HCT116 (cell line): ENCODE results near the gene ABHD12. TPM values are rescaled to one million over a fixed set of nuclear protein-coding genes. Genes with fewer than 3 reads are reported as not detected.

Experiments used
- ATAC-seq: fragments of 200-7000 bp; cut with Tn5 transposase; 2 replicates; pipeline ENCODE4 v1.9.1; 2020; ENCODE audit warnings: mild to moderate bottlenecking, moderate library complexity
- BruUV-seq: library from RNA; stranded (reverse); fragments of 400-500 nt; replicated peaks from 2 replicates; lab custom pipeline; 2021; lab: Mats Ljungman, UMichigan
- CTCF ChIA-PET: fragments of 300-600 bp; sonication (Branson Sonifier 250); formaldehyde crosslinking; loops from one replicate; lab custom pipeline; 2021; ENCODE audit warnings: antibody characterized with exemption; lab: Charles Lee
- POLR2A ChIA-PET: fragments of 300-600, 350-600 bp; sonication (Branson Sonifier 250); formaldehyde crosslinking; loops from one replicate; lab custom pipeline; 2021; ENCODE audit warnings: antibody characterized with exemption; lab: Charles Lee
- RAD21 ChIA-PET, 2 experiments: fragments of 300-600 bp; sonication (Branson Sonifier 250); formaldehyde crosslinking; loops; one replicate each; lab custom pipeline; 2023; ENCODE audit warnings: low total read pairs in 2 of 2; ENCODE audit not compliant: uncharacterized antibody in 2 of 2, unreplicated experiment in 2 of 2, low non-redundant PET in 1 of 2; lab: Charles Lee
- DNase-seq: peaks from one replicate; pipeline ENCODE4 v3.0.0-alpha.2; 2010; ENCODE audit warnings: low read depth, low spot score
- H2AFZ ChIP-seq: fragments of 200-600 bp; shearing (Covaris generic), sonication (generic); 2 replicates; pipeline ENCODE4 v1.6.1; 2017; ENCODE audit warnings: low read depth, mixed run types, mixed read lengths, antibody characterized with exemption, low read length; ENCODE audit not compliant: poor library complexity, severe bottlenecking
- H3K27ac ChIP-seq: 2 replicates; pipeline ENCODE4 v1.5.1; 2012; ENCODE audit warnings: low read depth, low read length
- H3K27me3 ChIP-seq: fragments of 200-600 bp; sonication (generic); 2 replicates; pipeline ENCODE4 v1.6.1; 2016; ENCODE audit warnings: mixed run types, low read length, mixed read lengths; ENCODE audit not compliant: insufficient read depth
- H3K36me3 ChIP-seq, 2 experiments: fragments of 200-500 bp in 1 of 2; fragments of 200-600 bp in 1 of 2; sonication (Bioruptor generic) in 1 of 2; sonication (generic) in 1 of 2; 2 replicates each; pipeline versions ENCODE4 v1.5.1 to v1.6.1; 2014 to 2016; ENCODE audit warnings: low read length in 2 of 2, inconsistent platforms in 1 of 2, mixed read lengths in 1 of 2, mixed run types in 1 of 2; ENCODE audit not compliant: insufficient read depth in 2 of 2, control insufficient read depth in 1 of 2
- H3K4me1 ChIP-seq, 2 experiments: fragments of 200-600 bp in 1 of 2; sonication (generic) in 1 of 2; 2 replicates each; pipeline versions ENCODE4 v1.5.1 to v1.6.1; 2012 to 2017; ENCODE audit warnings: low read length in 2 of 2, inconsistent platforms in 1 of 2, mild to moderate bottlenecking in 1 of 2, mixed read lengths in 1 of 2, mixed run types in 1 of 2, moderate library complexity in 1 of 2; ENCODE audit not compliant: insufficient read depth in 2 of 2, control insufficient read depth in 1 of 2
- H3K4me2 ChIP-seq: fragments of 200-600 bp; sonication (generic); 2 replicates; pipeline ENCODE4 v1.6.1; 2017; ENCODE audit warnings: mixed run types, low read length, mixed read lengths
- H3K4me3 ChIP-seq, 2 experiments: fragments of 200-600 bp in 1 of 2; sonication (generic) in 1 of 2; replicated peaks in 1 of 2; 2 replicates each; pipeline ENCODE4 v1.5.1; 2011 to 2016; ENCODE audit warnings: low read length in 2 of 2, control low read depth in 1 of 2, low read depth in 1 of 2, mild to moderate bottlenecking in 1 of 2, mixed read lengths in 1 of 2, mixed run types in 1 of 2
- H3K79me2 ChIP-seq: fragments of 200-600 bp; sonication (generic); 2 replicates; pipeline ENCODE4 v1.6.1; 2017; ENCODE audit warnings: mild to moderate bottlenecking, mixed run types, low read length, moderate library complexity, mixed read lengths; ENCODE audit not compliant: insufficient read depth
- H3K9ac ChIP-seq: fragments of 200-600 bp; sonication (generic); 2 replicates; pipeline ENCODE4 v1.6.1; 2016; ENCODE audit warnings: low read length, mixed read lengths
- H3K9me2 ChIP-seq: fragments of 200-600 bp; sonication (generic), shearing (Covaris generic); 2 replicates; pipeline ENCODE4 v1.6.1; 2017; ENCODE audit warnings: mixed run types, mild to moderate bottlenecking, moderate library complexity; ENCODE audit not compliant: insufficient read depth
- H3K9me3 ChIP-seq, 2 experiments: fragments of 200-500 bp in 1 of 2; fragments of 200-600 bp in 1 of 2; sonication (Bioruptor generic) in 1 of 2; sonication (generic) in 1 of 2; 2 replicates each; pipeline ENCODE4 v1.6.1; 2014 to 2017; ENCODE audit warnings: low read length in 2 of 2, mixed read lengths in 2 of 2, inconsistent platforms in 1 of 2, low read depth in 1 of 2, mild to moderate bottlenecking in 1 of 2, mixed run types in 1 of 2, moderate library complexity in 1 of 2; ENCODE audit not compliant: control insufficient read depth in 1 of 2, insufficient read depth in 1 of 2
- H4K20me1 ChIP-seq: fragments of 200-600 bp; sonication (generic), shearing (Covaris generic); 2 replicates; pipeline ENCODE4 v1.6.1; 2017; ENCODE audit warnings: mixed run types, mild to moderate bottlenecking, moderate library complexity; ENCODE audit not compliant: insufficient read depth
- CEBPB ChIP-seq: IDR thresholded peaks from 2 replicates; pipeline ENCODE4 v1.6.1; 2012; ENCODE audit warnings: low read depth
- EZH2 ChIP-seq: fragments of 200-600 bp; sonication (generic); IDR thresholded peaks from 2 replicates; pipeline ENCODE4 v1.6.1; 2017; ENCODE audit warnings: antibody characterized with exemption, mixed run types
- FOSL1 ChIP-seq: IDR thresholded peaks from 2 replicates; pipeline ENCODE4 v1.6.1; 2012; ENCODE audit warnings: low read depth
- SP1 ChIP-seq: IDR thresholded peaks from 2 replicates; pipeline ENCODE4 v1.6.1; 2012; ENCODE audit warnings: low read depth
- ZFX ChIP-seq: fragments of 450-650 bp; IDR thresholded peaks from 2 replicates; pipeline ENCODE4 v1.6.1; 2017
- ZNF274 ChIP-seq: fragments of 200-500 bp; sonication (Bioruptor generic); IDR thresholded peaks from 2 replicates; pipeline ENCODE4 v1.6.1; 2014; ENCODE audit warnings: mild to moderate bottlenecking, low read depth, low read length, inconsistent platforms
- intact Hi-C: fragments of 100-400 bp; cut with micrococcal nuclease; formaldehyde crosslinking; loops from 2 replicates; pipeline ENCODE4 v1.10.0; 2022
- total RNA-seq: library from RNA; stranded (reverse); gene quantifications from one replicate; pipeline ENCODE4 v1.2.1, GENCODE V29; 2021; ENCODE audit not compliant: unreplicated experiment
- TF ChIP-seq, protein P1 (sequence below): IDR thresholded peaks from 2 replicates; pipeline ENCODE4 v1.6.1; 2012
- TF ChIP-seq, protein P2 (sequence below), 3 experiments: fragments of 200-600 bp in 1 of 3; sonication (generic) in 1 of 3; IDR thresholded peaks in 2 of 3; conservative IDR thresholded peaks in 1 of 3; 2 replicates each; pipeline ENCODE4 v1.5.1; 2012 to 2017; ENCODE audit warnings: low read depth in 2 of 3, low read length in 2 of 3, antibody characterized with exemption in 1 of 3, borderline replicate concordance in 1 of 3, control low read depth in 1 of 3, mild to moderate bottlenecking in 1 of 3, mixed read lengths in 1 of 3, mixed run types in 1 of 3, moderate library complexity in 1 of 3; ENCODE audit not compliant: insufficient read depth in 1 of 3

ABHD12 gene
- total RNA-seq, 1 experiment from 2014 or later: 31.7 TPM

DNA sequence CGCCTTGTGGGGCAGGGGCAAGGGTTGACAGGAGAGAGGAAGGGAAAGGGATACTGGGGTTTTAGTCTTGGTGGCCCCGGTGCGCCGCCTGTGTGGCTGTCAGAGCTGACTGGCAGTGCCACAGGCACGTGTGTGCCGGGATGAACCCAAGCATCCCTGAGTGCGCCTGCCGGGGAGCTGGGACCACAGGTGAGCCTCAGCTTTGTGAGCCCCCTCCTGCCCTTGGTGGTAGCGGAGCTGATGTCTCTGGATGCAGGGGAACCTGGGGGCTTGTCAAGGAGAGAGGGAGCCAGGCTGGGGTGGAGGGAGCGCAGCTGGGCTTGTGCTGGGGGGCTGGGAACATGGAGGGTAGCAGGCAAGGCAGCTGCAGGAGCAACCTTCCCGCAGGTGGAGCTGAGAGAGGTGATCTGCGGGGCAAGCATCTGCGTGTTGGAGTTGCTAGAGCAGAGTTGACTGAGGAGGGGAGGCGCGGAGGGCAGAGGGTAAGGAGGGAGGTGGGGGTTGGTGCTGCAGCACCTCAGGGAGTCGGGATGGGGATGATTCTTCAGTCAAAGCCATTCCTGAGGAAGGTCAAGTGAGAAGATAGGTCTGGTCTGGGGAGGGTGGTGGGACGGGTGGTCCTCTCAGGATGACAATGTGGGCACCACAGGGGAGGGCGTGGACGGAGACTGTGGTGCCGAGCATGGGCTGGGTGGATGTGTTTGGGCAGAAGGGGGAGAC is 114.7 kb downstream of the ABHD12 start:
- H3K27ac ChIP-seq: no peak overlapping the region
- no peaks in the 10 kb centered on the region for H3K79me2 ChIP-seq
- ChIA-PET RAD21 (no interaction called here), CTCF (no interaction called here)
- TF ChIP-seq, protein P1, sequence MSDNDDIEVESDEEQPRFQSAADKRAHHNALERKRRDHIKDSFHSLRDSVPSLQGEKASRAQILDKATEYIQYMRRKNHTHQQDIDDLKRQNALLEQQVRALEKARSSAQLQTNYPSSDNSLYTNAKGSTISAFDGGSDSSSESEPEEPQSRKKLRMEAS: no peak
- TF ChIP-seq SP1 (no peak), FOSL1 (no peak), CEBPB (no peak), ZFX (no peak), ZNF274 (no peak), EZH2 (no peak)
- TF ChIP-seq, protein P2, sequence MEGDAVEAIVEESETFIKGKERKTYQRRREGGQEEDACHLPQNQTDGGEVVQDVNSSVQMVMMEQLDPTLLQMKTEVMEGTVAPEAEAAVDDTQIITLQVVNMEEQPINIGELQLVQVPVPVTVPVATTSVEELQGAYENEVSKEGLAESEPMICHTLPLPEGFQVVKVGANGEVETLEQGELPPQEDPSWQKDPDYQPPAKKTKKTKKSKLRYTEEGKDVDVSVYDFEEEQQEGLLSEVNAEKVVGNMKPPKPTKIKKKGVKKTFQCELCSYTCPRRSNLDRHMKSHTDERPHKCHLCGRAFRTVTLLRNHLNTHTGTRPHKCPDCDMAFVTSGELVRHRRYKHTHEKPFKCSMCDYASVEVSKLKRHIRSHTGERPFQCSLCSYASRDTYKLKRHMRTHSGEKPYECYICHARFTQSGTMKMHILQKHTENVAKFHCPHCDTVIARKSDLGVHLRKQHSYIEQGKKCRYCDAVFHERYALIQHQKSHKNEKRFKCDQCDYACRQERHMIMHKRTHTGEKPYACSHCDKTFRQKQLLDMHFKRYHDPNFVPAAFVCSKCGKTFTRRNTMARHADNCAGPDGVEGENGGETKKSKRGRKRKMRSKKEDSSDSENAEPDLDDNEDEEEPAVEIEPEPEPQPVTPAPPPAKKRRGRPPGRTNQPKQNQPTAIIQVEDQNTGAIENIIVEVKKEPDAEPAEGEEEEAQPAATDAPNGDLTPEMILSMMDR (IDR thresholded peaks at IDR 0.05 in 2 of 3, conservative IDR thresholded peaks at IDR 0.05 in 1 of 3; ENCODE audit: borderline replicate concordance in 1 of 3, insufficient read depth in 1 of 3, low read depth in 2 of 3, low read length in 2 of 3): no peak
- TF ChIP-seq, all 23 proteins: peak for 0
- Histone ChIP-seq H3K9ac (no peak overlapping the region), H3K9me2 (no peaks in the 10 kb centered on the region), H2AFZ (no peak overlapping the region), H4K20me1 (no peaks in the 10 kb centered on the region), H3K27me3 (no peaks in the 10 kb centered on the region), H3K4me2 (no peak overlapping the region), H3K36me3 (peaks cover 0 to 2% of the 10 kb centered on the region in 2 experiments; a peak in 2 of 4 replicates), H3K9me3 (no peaks in the 10 kb centered on the region), H3K4me1 (no peaks in the 10 kb centered on the region), H3K4me3 (no peak overlapping the region)
- no peak for DNase-seq
- intact Hi-C loops: no loop called here
- BruUV-seq: no TSS peak
- POLR2A ChIA-PET: no interaction called here
- ATAC-seq: no peak
